Neural cell (in vitro differentiated cells): Measurements from ENCODE around the gene NRP1. TPM values are rescaled to one million over a fixed set of nuclear protein-coding genes. Genes with fewer than 3 reads are reported as not detected.

ENCODE experiments used
- H2AFZ ChIP-seq: fragments of 200-600, 300-800 bp; sonication (generic), shearing (Covaris generic); 2 replicates; pipeline ENCODE4 v1.6.0; 2014; ENCODE audit warnings: low read depth, mild to moderate bottlenecking, antibody characterized with exemption, low read length, moderate library complexity
- H3F3A ChIP-seq: fragments of 200-600 bp; shearing (Covaris generic); 2 replicates; pipeline ENCODE4 v1.6.1; 2016; ENCODE audit warnings: mild to moderate bottlenecking, moderate library complexity, mixed read lengths, antibody characterized with exemption, low read length; ENCODE audit not compliant: insufficient read depth, poor library complexity, severe bottlenecking
- H3K27ac ChIP-seq: fragments of 200-600, 300-800 bp; sonication (generic), shearing (Covaris generic); 2 replicates; pipeline ENCODE4 v1.5.1; 2014; ENCODE audit warnings: mild to moderate bottlenecking, low read length, moderate library complexity
- H3K27me3 ChIP-seq: fragments of 300-800, 200-600 bp; sonication (generic), shearing (Covaris generic); 2 replicates; pipeline ENCODE4 v1.6.0; 2014; ENCODE audit warnings: mild to moderate bottlenecking, low read depth, low read length, moderate library complexity; ENCODE audit not compliant: insufficient read depth
- H3K36me3 ChIP-seq: fragments of 300-800, 200-600 bp; sonication (generic), shearing (Covaris generic); 2 replicates; pipeline ENCODE4 v1.5.1; 2014; ENCODE audit warnings: mild to moderate bottlenecking, antibody characterized with exemption, low read length, moderate library complexity; ENCODE audit not compliant: insufficient read depth
- H3K4me2 ChIP-seq: fragments of 300-800, 200-600 bp; sonication (generic), shearing (Covaris generic); 2 replicates; pipeline ENCODE4 v1.6.0; 2014; ENCODE audit warnings: mild to moderate bottlenecking, low read length
- H3K4me3 ChIP-seq: fragments of 300-800, 200-600 bp; sonication (generic), shearing (Covaris generic); 2 replicates; pipeline ENCODE4 v1.5.1; 2014; ENCODE audit warnings: mild to moderate bottlenecking, low read length, moderate library complexity
- H3K79me2 ChIP-seq: fragments of 200-600 bp; shearing (Covaris generic); replicated peaks from 2 replicates; pipeline ENCODE4 v1.6.0; 2014; ENCODE audit warnings: mild to moderate bottlenecking, low read length, moderate library complexity; ENCODE audit not compliant: insufficient read depth
- H3K9ac ChIP-seq: fragments of 300-800, 200-600 bp; sonication (generic), shearing (Covaris generic); 2 replicates; pipeline ENCODE4 v1.6.1; 2016; ENCODE audit warnings: mild to moderate bottlenecking, low read length, mixed read lengths
- H3K9me2 ChIP-seq: fragments of 200-600 bp; shearing (Covaris generic); 2 replicates; pipeline ENCODE4 v1.6.1; 2016; ENCODE audit warnings: mild to moderate bottlenecking, low read length, mixed read lengths; ENCODE audit not compliant: insufficient read depth
- H3K9me3 ChIP-seq: fragments of 200-600, 300-800 bp; sonication (generic), shearing (Covaris generic); 2 replicates; pipeline ENCODE4 v1.6.1; 2016; ENCODE audit warnings: mild to moderate bottlenecking, mixed run types, low read length, moderate library complexity, mixed read lengths
- H4K20me1 ChIP-seq: fragments of 200-600 bp; shearing (Covaris generic); 2 replicates; pipeline ENCODE4 v1.6.1; 2016; ENCODE audit warnings: mild to moderate bottlenecking, mixed run types; ENCODE audit not compliant: insufficient read depth
- EP300 ChIP-seq: fragments of 450-650 bp; conservative IDR thresholded peaks from 2 replicates; pipeline ENCODE4 v1.6.1; 2014; ENCODE audit warnings: antibody characterized with exemption, mild to moderate bottlenecking, moderate library complexity; ENCODE audit not compliant: poor library complexity, severe bottlenecking
- EZH2 ChIP-seq: fragments of 200-600, 300-800 bp; shearing (Covaris generic), sonication (generic); IDR thresholded peaks from 2 replicates; pipeline ENCODE4 v1.6.1; 2014; ENCODE audit warnings: antibody characterized with exemption, low read length, borderline replicate concordance, mild to moderate bottlenecking; ENCODE audit not compliant: insufficient read depth, poor library complexity, severe bottlenecking
- MXI1 ChIP-seq: fragments of 450-650 bp; conservative IDR thresholded peaks from 2 replicates; pipeline ENCODE4 v1.6.1; 2014; ENCODE audit warnings: antibody characterized with exemption, mild to moderate bottlenecking; ENCODE audit not compliant: poor library complexity, severe bottlenecking
- POLR2AphosphoS5 ChIP-seq: IDR thresholded peaks from 2 replicates; pipeline ENCODE4 v1.6.1; 2012
- RAD21 ChIP-seq: fragments of 450-650 bp; conservative IDR thresholded peaks from 2 replicates; pipeline ENCODE4 v1.6.1; 2014; ENCODE audit warnings: antibody characterized with exemption, mild to moderate bottlenecking, moderate library complexity
- SMC3 ChIP-seq: fragments of 450-650 bp; conservative IDR thresholded peaks from 2 replicates; pipeline ENCODE4 v1.6.1; 2014; ENCODE audit warnings: antibody characterized with exemption, mild to moderate bottlenecking, moderate library complexity; ENCODE audit not compliant: poor library complexity
- TAF1 ChIP-seq: IDR thresholded peaks from 2 replicates; pipeline ENCODE4 v1.6.1; 2012; ENCODE audit warnings: low read depth
- polyA plus RNA-seq: library from polyadenylated mRNA; depleted of rRNA; stranded (reverse); fragments of >200 nt; gene quantifications from 2 replicates; pipeline ENCODE4 v1.2.3, GENCODE V29; 2014
- TF ChIP-seq, protein P1 (sequence below): IDR thresholded peaks from 2 replicates; pipeline ENCODE4 v1.6.1; 2012; ENCODE audit warnings: borderline replicate concordance
- TF ChIP-seq, protein P2 (sequence below): fragments of 450-650 bp; IDR thresholded peaks from 2 replicates; pipeline ENCODE4 v1.5.1; 2014; ENCODE audit warnings: antibody characterized with exemption, mild to moderate bottlenecking, moderate library complexity; ENCODE audit not compliant: poor library complexity, severe bottlenecking

NRP1 gene
- polyA plus RNA-seq, 1 donor from 2014 or later = 23.2 TPM

DNA sequence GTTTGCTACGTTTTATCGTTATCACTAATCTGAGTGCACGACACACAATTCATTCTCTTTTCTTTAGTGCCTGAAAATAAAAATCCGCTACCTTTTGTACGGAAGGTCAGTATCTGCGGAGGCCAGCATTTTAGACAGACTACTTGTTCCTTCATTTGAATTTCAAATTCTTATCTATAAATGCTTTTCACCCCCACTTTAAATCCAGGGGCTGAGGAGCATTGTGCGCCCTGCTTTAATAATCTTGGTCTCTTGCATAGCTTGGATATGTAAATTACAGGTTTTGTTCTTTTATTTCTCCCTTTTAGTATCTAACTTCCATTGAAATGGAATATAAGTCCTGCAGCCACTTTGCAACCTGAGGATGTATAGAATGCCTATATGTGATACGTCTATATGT lies 44.7 kb downstream of the NRP1 start:
- H3K4me3 ChIP-seq = no peak overlapping the region

DNA sequence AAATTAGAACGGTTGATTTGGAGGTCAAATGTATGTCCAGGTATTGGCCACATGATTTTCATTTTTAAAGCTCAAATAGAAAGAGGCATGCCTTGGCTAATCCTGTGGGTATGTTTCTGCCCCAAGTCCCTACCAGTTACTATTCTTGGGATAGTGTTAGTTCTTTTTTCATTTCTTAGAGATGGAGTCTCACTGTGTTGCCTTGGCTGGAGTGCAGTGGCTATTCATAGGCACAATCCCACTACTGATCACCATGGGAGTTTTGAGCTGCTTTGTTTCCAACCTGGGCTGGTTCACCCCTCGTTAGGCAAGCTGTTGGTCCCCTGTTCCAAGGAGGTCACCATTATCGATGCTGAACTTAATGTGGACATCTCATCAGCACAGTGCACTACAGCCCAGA lies 46.3 kb downstream of the NRP1 start:
- Histone ChIP-seq H3K79me2 (peaks cover 16% of the 10 kb centered on the region), H3F3A (no peaks in the 10 kb centered on the region), H3K4me2 (no peak overlapping the region)

More for the DNA sequence above, 44.7 kb downstream of the NRP1 start:
- Histone ChIP-seq H3K79me2 (peaks cover 12% of the 10 kb centered on the region), H3F3A (no peaks in the 10 kb centered on the region), H3K9ac (no peak overlapping the region), H3K9me3 (no peaks in the 10 kb centered on the region), H3K27me3 (no peaks in the 10 kb centered on the region), H2AFZ (no peak overlapping the region), H3K4me2 (no peak overlapping the region), H3K9me2 (no peaks in the 10 kb centered on the region), H3K27ac (no peak overlapping the region), H4K20me1 (no peaks in the 10 kb centered on the region), H3K36me3 (no peaks in the 10 kb centered on the region)
- TF ChIP-seq, protein P1, sequence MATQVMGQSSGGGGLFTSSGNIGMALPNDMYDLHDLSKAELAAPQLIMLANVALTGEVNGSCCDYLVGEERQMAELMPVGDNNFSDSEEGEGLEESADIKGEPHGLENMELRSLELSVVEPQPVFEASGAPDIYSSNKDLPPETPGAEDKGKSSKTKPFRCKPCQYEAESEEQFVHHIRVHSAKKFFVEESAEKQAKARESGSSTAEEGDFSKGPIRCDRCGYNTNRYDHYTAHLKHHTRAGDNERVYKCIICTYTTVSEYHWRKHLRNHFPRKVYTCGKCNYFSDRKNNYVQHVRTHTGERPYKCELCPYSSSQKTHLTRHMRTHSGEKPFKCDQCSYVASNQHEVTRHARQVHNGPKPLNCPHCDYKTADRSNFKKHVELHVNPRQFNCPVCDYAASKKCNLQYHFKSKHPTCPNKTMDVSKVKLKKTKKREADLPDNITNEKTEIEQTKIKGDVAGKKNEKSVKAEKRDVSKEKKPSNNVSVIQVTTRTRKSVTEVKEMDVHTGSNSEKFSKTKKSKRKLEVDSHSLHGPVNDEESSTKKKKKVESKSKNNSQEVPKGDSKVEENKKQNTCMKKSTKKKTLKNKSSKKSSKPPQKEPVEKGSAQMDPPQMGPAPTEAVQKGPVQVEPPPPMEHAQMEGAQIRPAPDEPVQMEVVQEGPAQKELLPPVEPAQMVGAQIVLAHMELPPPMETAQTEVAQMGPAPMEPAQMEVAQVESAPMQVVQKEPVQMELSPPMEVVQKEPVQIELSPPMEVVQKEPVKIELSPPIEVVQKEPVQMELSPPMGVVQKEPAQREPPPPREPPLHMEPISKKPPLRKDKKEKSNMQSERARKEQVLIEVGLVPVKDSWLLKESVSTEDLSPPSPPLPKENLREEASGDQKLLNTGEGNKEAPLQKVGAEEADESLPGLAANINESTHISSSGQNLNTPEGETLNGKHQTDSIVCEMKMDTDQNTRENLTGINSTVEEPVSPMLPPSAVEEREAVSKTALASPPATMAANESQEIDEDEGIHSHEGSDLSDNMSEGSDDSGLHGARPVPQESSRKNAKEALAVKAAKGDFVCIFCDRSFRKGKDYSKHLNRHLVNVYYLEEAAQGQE = no peak
- TF ChIP-seq SMC3 = no peak
- TF ChIP-seq EP300 = no peak
- TF ChIP-seq MXI1 = no peak
- TF ChIP-seq EZH2 = no peak
- TF ChIP-seq TAF1 = no peak
- TF ChIP-seq POLR2AphosphoS5 = no peak
- no peak for TF ChIP-seq RAD21
- TF ChIP-seq, protein P2, sequence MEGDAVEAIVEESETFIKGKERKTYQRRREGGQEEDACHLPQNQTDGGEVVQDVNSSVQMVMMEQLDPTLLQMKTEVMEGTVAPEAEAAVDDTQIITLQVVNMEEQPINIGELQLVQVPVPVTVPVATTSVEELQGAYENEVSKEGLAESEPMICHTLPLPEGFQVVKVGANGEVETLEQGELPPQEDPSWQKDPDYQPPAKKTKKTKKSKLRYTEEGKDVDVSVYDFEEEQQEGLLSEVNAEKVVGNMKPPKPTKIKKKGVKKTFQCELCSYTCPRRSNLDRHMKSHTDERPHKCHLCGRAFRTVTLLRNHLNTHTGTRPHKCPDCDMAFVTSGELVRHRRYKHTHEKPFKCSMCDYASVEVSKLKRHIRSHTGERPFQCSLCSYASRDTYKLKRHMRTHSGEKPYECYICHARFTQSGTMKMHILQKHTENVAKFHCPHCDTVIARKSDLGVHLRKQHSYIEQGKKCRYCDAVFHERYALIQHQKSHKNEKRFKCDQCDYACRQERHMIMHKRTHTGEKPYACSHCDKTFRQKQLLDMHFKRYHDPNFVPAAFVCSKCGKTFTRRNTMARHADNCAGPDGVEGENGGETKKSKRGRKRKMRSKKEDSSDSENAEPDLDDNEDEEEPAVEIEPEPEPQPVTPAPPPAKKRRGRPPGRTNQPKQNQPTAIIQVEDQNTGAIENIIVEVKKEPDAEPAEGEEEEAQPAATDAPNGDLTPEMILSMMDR = no peak

More for the DNA sequence above, 46.3 kb downstream of the NRP1 start:
- no peaks in the 10 kb centered on the region for H3K27me3 ChIP-seq
- no peak overlapping the region for H2AFZ ChIP-seq
- H3K27ac ChIP-seq = no peak overlapping the region
- no peak overlapping the region for H3K9ac ChIP-seq
- H3K9me2 ChIP-seq = no peaks in the 10 kb centered on the region
- H3K9me3 ChIP-seq = no peaks in the 10 kb centered on the region
- TF ChIP-seq SMC3 = no peak
- TF ChIP-seq TAF1 = no peak
- TF ChIP-seq EZH2 = no peak
- no peak for TF ChIP-seq RAD21
- H4K20me1 ChIP-seq = no peaks in the 10 kb centered on the region
- no peak overlapping the region for H3K4me3 ChIP-seq
- no peaks in the 10 kb centered on the region for H3K36me3 ChIP-seq
